Tibial nerve (tissue), 4 donors: ENCODE measurements around the gene GCK. TPM values are rescaled to one million over a fixed set of nuclear protein-coding genes. Genes with fewer than 3 reads are reported as not detected.

ENCODE experiments used
- DNase-seq, 2 donors: peaks; one replicate each; pipeline ENCODE4 v3.0.0-alpha.2; 2019; ENCODE audit warnings: low spot score in 2 of 2
- H3K27ac ChIP-seq, 4 donors: fragments of 200-600 bp; sonication (generic) in 3 of 4; one replicate each; pipeline ENCODE4 v1.5.1; 2017 to 2019; ENCODE audit warnings: mild to moderate bottlenecking in 1 of 4
- H3K27me3 ChIP-seq, 2 donors: fragments of 200-600 bp; sonication (generic) in 1 of 2; one replicate each; pipeline versions ENCODE4 v1.5.1 to v1.6.0; 2017 to 2019
- H3K36me3 ChIP-seq, 3 donors: fragments of 200-600 bp; sonication (generic); one replicate each; pipeline ENCODE4 v1.5.1; 2018 to 2019
- H3K4me1 ChIP-seq, 4 donors: fragments of 200-600 bp; sonication (generic) in 3 of 4; one replicate each; pipeline ENCODE4 v1.5.1; 2017 to 2019
- H3K4me3 ChIP-seq, 4 donors: fragments of 200-600 bp; sonication (generic) in 3 of 4; one replicate each; pipeline ENCODE4 v1.5.1; 2017 to 2019; ENCODE audit warnings: mild to moderate bottlenecking in 1 of 4, moderate library complexity in 1 of 4
- H3K9me3 ChIP-seq, 4 donors: fragments of 200-600 bp; sonication (generic) in 3 of 4; one replicate each; pipeline ENCODE4 v1.5.1; 2017 to 2019
- CTCF ChIP-seq, 5 experiments: fragments of 200-600 bp in 3 of 5; fragments of 450-650 bp in 2 of 5; sonication (generic) in 3 of 5; IDR thresholded peaks; one replicate each; pipeline ENCODE4 v1.5.1; 2016 to 2019; ENCODE audit warnings: antibody characterized with exemption in 5 of 5, mild to moderate bottlenecking in 3 of 5, moderate library complexity in 2 of 5
- EP300 ChIP-seq, 2 donors: sonication (generic); formaldehyde crosslinking; IDR thresholded peaks; one replicate each; pipeline ENCODE4 v1.6.1; 2017; ENCODE audit warnings: antibody characterized with exemption in 2 of 2, mild to moderate bottlenecking in 1 of 2
- POLR2A ChIP-seq, 2 donors: fragments of 450-650 bp; IDR thresholded peaks; one replicate each; pipeline ENCODE4 v1.6.1; 2017; ENCODE audit warnings: antibody characterized with exemption in 2 of 2, mild to moderate bottlenecking in 2 of 2, moderate library complexity in 2 of 2
- WGBS, 2 donors: methylation state at CpG; one replicate each; pipeline ENCODE4 v1.1.5; 2018; 5-methylcytosine and 5-hydroxymethylcytosine counted together
- total RNA-seq, 4 donors: library from RNA; depleted of rRNA; stranded (reverse); fragments of >200 nt; gene quantifications; one replicate each; pipeline ENCODE4 v1.1.0, GENCODE V29; 2016

The GCK gene
- total RNA-seq, 4 donors from 2014 or later = 2.3 to 3.0 (median 2.4) TPM; not detected in 1

- 0 to 1% methylated on average over 54 to 64 of the region's 86 CpGs for WGBS, 2 donors
- Histone ChIP-seq H3K4me3 (peak within 1 kb of the TSS; percentile 69 to 94 (median 76)), H3K4me1 (peaks cover 0 to 34% (median 9%) of the 10 kb centered on the region in 4 donors), H3K9me3 (no peaks in the 10 kb centered on the region), H3K36me3 (peaks cover 0 to 33% (median 0%) of the 10 kb centered on the region in 3 donors), H3K27ac (peak within 1 kb of the TSS; percentile 77 to 94 (median 88)), H3K27me3 (no peaks in the 10 kb centered on the region)
- DNase-seq = peak; percentile 95 to 96
- TF ChIP-seq EP300 (IDR thresholded peaks at IDR 0.05) (peak in 1 of 2 donors; percentile 73), CTCF (IDR thresholded peaks at IDR 0.05) (peak in 3 of 5 experiments; percentile 6 to 40 (median 21)), POLR2A (IDR thresholded peaks at IDR 0.05) (peak; percentile 39 to 79)
Measured at GRCh38 chr7:44123190-44124003, 65.8 kb downstream of the GCK start, which contains the start of gene POLD2. TSS of gene POLD2 (minus strand) at chr7:44123548. CDS start at chr7:44122053, 1,495 bp downstream.

GRCh38 chr7:44122529-44122928 lies 66.7 kb downstream of the GCK start:
- 28 to 45% methylated on average over 1 of the region's 1 CpG for WGBS, 2 donors
- Histone ChIP-seq H3K9me3 (no peaks in the 10 kb centered on the region), H3K27me3 (no peaks in the 10 kb centered on the region), H3K36me3 (peaks cover 0 to 42% (median 0%) of the 10 kb centered on the region in 3 donors), H3K4me1 (peaks cover 0 to 34% (median 9%) of the 10 kb centered on the region in 4 donors), H3K4me3 (peak overlapping the region; percentile 69 to 94 (median 76)), H3K27ac (peak overlapping the region; percentile 77 to 94 (median 88))
- no peak for TF ChIP-seq EP300 (IDR thresholded peaks at IDR 0.05)
- no peak for TF ChIP-seq CTCF (IDR thresholded peaks at IDR 0.05)
- TF ChIP-seq POLR2A (IDR thresholded peaks at IDR 0.05) = no peak
- no peak for DNase-seq

GRCh38 chr7:44121761-44122420 lies 67.3 kb downstream of the GCK start:
- Histone ChIP-seq H3K4me1 (peaks cover 0 to 34% (median 9%) of the 10 kb centered on the region in 4 donors), H3K27ac (peak overlapping the region in 2 of 4 donors; percentile 15 to 92), H3K4me3 (no peak overlapping the region), H3K9me3 (no peaks in the 10 kb centered on the region), H3K36me3 (peaks cover 0 to 48% (median 0%) of the 10 kb centered on the region in 3 donors), H3K27me3 (no peaks in the 10 kb centered on the region)
- WGBS, 2 donors = 88 to 94% methylated on average over 12 of the region's 12 CpGs
- no peak for TF ChIP-seq EP300 (IDR thresholded peaks at IDR 0.05)
- no peak for DNase-seq

GRCh38 chr7:44120395-44120794 lies 68.8 kb downstream of the GCK start:
- H3K27me3 ChIP-seq = no peaks in the 10 kb centered on the region
- TF ChIP-seq CTCF (IDR thresholded peaks at IDR 0.05) (no peak), POLR2A (IDR thresholded peaks at IDR 0.05) (no peak), EP300 (IDR thresholded peaks at IDR 0.05) (no peak)
- H3K27ac ChIP-seq = no peak overlapping the region
- no peaks in the 10 kb centered on the region for H3K9me3 ChIP-seq
- peaks cover 0 to 34% (median 9%) of the 10 kb centered on the region in 4 donors for H3K4me1 ChIP-seq
- 87 to 90% methylated on average over 6 of the region's 6 CpGs for WGBS, 2 donors
- H3K36me3 ChIP-seq = peaks cover 0 to 63% (median 0%) of the 10 kb centered on the region in 3 donors
- no peak for DNase-seq
- no peak overlapping the region for H3K4me3 ChIP-seq

- H3K27ac ChIP-seq = no peak overlapping the region
- H3K4me3 ChIP-seq = no peak overlapping the region
- H3K9me3 ChIP-seq = no peaks in the 10 kb centered on the region
- WGBS, 2 donors = 90 to 91% methylated on average over 8 of the region's 8 CpGs
- peaks cover 0 to 34% (median 9%) of the 10 kb centered on the region in 4 donors for H3K4me1 ChIP-seq
- H3K27me3 ChIP-seq = no peaks in the 10 kb centered on the region
- peaks cover 0 to 68% (median 0%) of the 10 kb centered on the region in 3 donors for H3K36me3 ChIP-seq
- TF ChIP-seq EP300 (IDR thresholded peaks at IDR 0.05) (no peak), POLR2A (IDR thresholded peaks at IDR 0.05) (no peak)
- no peak for DNase-seq
Measured at GRCh38 chr7:44119829-44120380, 69.3 kb downstream of the GCK start.
